ENCODE data around the gene PRKCZ.
A peak's percentile ranks its signal among the peaks of the same experiment; 100 is the strongest.

Gene PRKCZ

GRCh38 chr1:2082064-2082463 is 31.9 kb downstream of the PRKCZ start:
- H3K4me3 ChIP-seq (ENCODE audit: low read length in 2 of 2), result no peak overlapping the region
- H3K4me2 ChIP-seq (ENCODE audit: insufficient read depth, low read length, poor library complexity, severe bottlenecking), result no peak overlapping the region
- H3K36me3 ChIP-seq (replicated peaks in 1 of 2; ENCODE audit: control insufficient read depth in 2 of 2, insufficient read depth in 2 of 2, low read length in 2 of 2), result peaks cover 0 to 6% of the 10 kb centered on the region in 2 donors
- H3K4me1 ChIP-seq (ENCODE audit: control insufficient read depth in 2 of 2, insufficient read depth in 1 of 2, low read depth in 1 of 2, low read length in 2 of 2), result no peaks in the 10 kb centered on the region
- no peak overlapping the region for H3K9ac ChIP-seq (ENCODE audit: low read depth, low read length, poor library complexity)
- H3K27me3 ChIP-seq (ENCODE audit: control insufficient read depth in 3 of 3, insufficient read depth in 3 of 3, low read depth in 1 of 3, low read length in 3 of 3), result peaks cover 0 to 29% (median 0%) of the 10 kb centered on the region in 3 experiments
- peak overlapping the region; percentile 13 for H2BK5ac ChIP-seq (ENCODE audit: low read length)
- DNase-seq (ENCODE audit: low spot score), result no peak
- H3K4ac ChIP-seq (ENCODE audit: low read length), result no peak overlapping the region
- H2BK15ac ChIP-seq (ENCODE audit: low read length), result no peak overlapping the region
- no peak overlapping the region for H3K14ac ChIP-seq (ENCODE audit: low read length)
- no peak overlapping the region for H2BK120ac ChIP-seq (ENCODE audit: low read depth, low read length)
- H2AK5ac ChIP-seq (ENCODE audit: low read depth, low read length), result no peak overlapping the region
- H2AFZ ChIP-seq (ENCODE audit: low read length), result no peak overlapping the region
- H3K18ac ChIP-seq (ENCODE audit: low read length), result no peak overlapping the region
- H4K91ac ChIP-seq (ENCODE audit: low read depth, low read length, poor library complexity), result no peak overlapping the region
- WGBS, 2 donors (ENCODE audit: extremely low coverage in 2 of 2, insufficient read length in 2 of 2, insufficient replicate concordance in 1 of 2), result no CpG with 5 or more reads among the region's 22 CpGs
- peaks cover 17% of the 10 kb centered on the region for H3K79me1 ChIP-seq (ENCODE audit: low read depth, low read length)
- no peak overlapping the region for H2BK12ac ChIP-seq (ENCODE audit: low read length)
- peaks cover 17 to 22% of the 10 kb centered on the region in 2 donors for H3K9me3 ChIP-seq (replicated peaks in 1 of 2; ENCODE audit: control insufficient read depth in 2 of 2, insufficient read depth in 1 of 2, low read depth in 1 of 2, low read length in 2 of 2)
- H3K27ac ChIP-seq (replicated peaks; ENCODE audit: low read length), result no peak overlapping the region
- H4K8ac ChIP-seq (ENCODE audit: low read depth, low read length), result no peak overlapping the region
- peak overlapping the region; percentile 90 for H3K23ac ChIP-seq (ENCODE audit: low read depth, low read length, poor library complexity)

- no peak overlapping the region for H3K9ac ChIP-seq (ENCODE audit: low read depth, low read length, poor library complexity)
- H3K4ac ChIP-seq (ENCODE audit: low read length), result no peak overlapping the region
- H4K8ac ChIP-seq (ENCODE audit: low read depth, low read length), result no peak overlapping the region
- no peak overlapping the region for H3K4me2 ChIP-seq (ENCODE audit: insufficient read depth, low read length, poor library complexity, severe bottlenecking)
- no peak overlapping the region for H2BK12ac ChIP-seq (ENCODE audit: low read length)
- peaks cover 0 to 6% of the 10 kb centered on the region in 2 donors for H3K4me1 ChIP-seq (ENCODE audit: control insufficient read depth in 2 of 2, insufficient read depth in 1 of 2, low read depth in 1 of 2, low read length in 2 of 2)
- no CpG with 5 or more reads among the region's 18 CpGs for WGBS, 2 donors (ENCODE audit: extremely low coverage in 2 of 2, insufficient read length in 2 of 2, insufficient replicate concordance in 1 of 2)
- peaks cover 6 to 10% of the 10 kb centered on the region in 2 donors for H3K9me3 ChIP-seq (replicated peaks in 1 of 2; ENCODE audit: control insufficient read depth in 2 of 2, insufficient read depth in 1 of 2, low read depth in 1 of 2, low read length in 2 of 2)
- H3K14ac ChIP-seq (ENCODE audit: low read length), result no peak overlapping the region
- H3K27me3 ChIP-seq (ENCODE audit: control insufficient read depth in 3 of 3, insufficient read depth in 3 of 3, low read depth in 1 of 3, low read length in 3 of 3), result peaks cover 0 to 43% (median 0%) of the 10 kb centered on the region in 3 experiments
- H2BK120ac ChIP-seq (ENCODE audit: low read depth, low read length), result no peak overlapping the region
- H3K27ac ChIP-seq (replicated peaks; ENCODE audit: low read length), result no peak overlapping the region
- H2AK5ac ChIP-seq (ENCODE audit: low read depth, low read length), result no peak overlapping the region
- no peak overlapping the region for H2AFZ ChIP-seq (ENCODE audit: low read length)
- peaks cover 17% of the 10 kb centered on the region for H3K79me1 ChIP-seq (ENCODE audit: low read depth, low read length)
- H2BK15ac ChIP-seq (ENCODE audit: low read length), result no peak overlapping the region
- H4K91ac ChIP-seq (ENCODE audit: low read depth, low read length, poor library complexity), result no peak overlapping the region
- H3K18ac ChIP-seq (ENCODE audit: low read length), result no peak overlapping the region
- H3K23ac ChIP-seq (ENCODE audit: low read depth, low read length, poor library complexity), result no peak overlapping the region
- H3K4me3 ChIP-seq (ENCODE audit: low read length in 2 of 2), result no peak overlapping the region
- no peak overlapping the region for H2BK5ac ChIP-seq (ENCODE audit: low read length)
- peaks cover 0 to 4% of the 10 kb centered on the region in 2 donors for H3K36me3 ChIP-seq (replicated peaks in 1 of 2; ENCODE audit: control insufficient read depth in 2 of 2, insufficient read depth in 2 of 2, low read length in 2 of 2)
- DNase-seq (ENCODE audit: low spot score), result no peak
Observed at GRCh38 chr1:2083666-2084065, 33.5 kb downstream of the PRKCZ start.

- H3K4me3 ChIP-seq (ENCODE audit: low read length in 2 of 2), result peak overlapping the region in 1 of 2 donors; percentile 70
- no peak overlapping the region for H2AFZ ChIP-seq (ENCODE audit: low read length)
- H2BK5ac ChIP-seq (ENCODE audit: low read length), result no peak overlapping the region
- peaks cover 13% of the 10 kb centered on the region for H3K79me1 ChIP-seq (ENCODE audit: low read depth, low read length)
- peaks cover 0 to 2% of the 10 kb centered on the region in 2 donors for H3K36me3 ChIP-seq (replicated peaks in 1 of 2; ENCODE audit: control insufficient read depth in 2 of 2, insufficient read depth in 2 of 2, low read length in 2 of 2)
- H3K14ac ChIP-seq (ENCODE audit: low read length), result no peak overlapping the region
- no peak overlapping the region for H3K23ac ChIP-seq (ENCODE audit: low read depth, low read length, poor library complexity)
- no peak overlapping the region for H4K91ac ChIP-seq (ENCODE audit: low read depth, low read length, poor library complexity)
- peak overlapping the region; percentile 60 for H3K9ac ChIP-seq (ENCODE audit: low read depth, low read length, poor library complexity)
- H2BK120ac ChIP-seq (ENCODE audit: low read depth, low read length), result no peak overlapping the region
- peaks cover 0 to 49% (median 0%) of the 10 kb centered on the region in 3 experiments for H3K27me3 ChIP-seq (ENCODE audit: control insufficient read depth in 3 of 3, insufficient read depth in 3 of 3, low read depth in 1 of 3, low read length in 3 of 3)
- no peak overlapping the region for H2AK5ac ChIP-seq (ENCODE audit: low read depth, low read length)
- no CpG with 5 or more reads among the region's 20 CpGs for WGBS, 2 donors (ENCODE audit: extremely low coverage in 2 of 2, insufficient read length in 2 of 2, insufficient replicate concordance in 1 of 2)
- no peak overlapping the region for H3K4me2 ChIP-seq (ENCODE audit: insufficient read depth, low read length, poor library complexity, severe bottlenecking)
- H2BK15ac ChIP-seq (ENCODE audit: low read length), result no peak overlapping the region
- peaks cover 0 to 6% of the 10 kb centered on the region in 2 donors for H3K4me1 ChIP-seq (ENCODE audit: control insufficient read depth in 2 of 2, insufficient read depth in 1 of 2, low read depth in 1 of 2, low read length in 2 of 2)
- DNase-seq (ENCODE audit: low spot score), result no peak
- H4K8ac ChIP-seq (ENCODE audit: low read depth, low read length), result peak overlapping the region; percentile 96
- peaks cover 3 to 6% of the 10 kb centered on the region in 2 donors for H3K9me3 ChIP-seq (replicated peaks in 1 of 2; ENCODE audit: control insufficient read depth in 2 of 2, insufficient read depth in 1 of 2, low read depth in 1 of 2, low read length in 2 of 2)
- peak overlapping the region; percentile 48 for H3K18ac ChIP-seq (ENCODE audit: low read length)
- no peak overlapping the region for H3K27ac ChIP-seq (replicated peaks; ENCODE audit: low read length)
- peak overlapping the region; percentile 11 for H3K4ac ChIP-seq (ENCODE audit: low read length)
- H2BK12ac ChIP-seq (ENCODE audit: low read length), result peak overlapping the region; percentile 58
Observed at GRCh38 chr1:2084306-2084705, 34.1 kb downstream of the PRKCZ start.

- H3K27ac ChIP-seq (replicated peaks; ENCODE audit: low read length), result no peak overlapping the region
- H2AK5ac ChIP-seq (ENCODE audit: low read depth, low read length), result no peak overlapping the region
- H3K14ac ChIP-seq (ENCODE audit: low read length), result peak overlapping the region; percentile 56
- peaks cover 9% of the 10 kb centered on the region for H3K79me1 ChIP-seq (ENCODE audit: low read depth, low read length)
- no CpG with 5 or more reads among the region's 17 CpGs for WGBS, 2 donors (ENCODE audit: extremely low coverage in 2 of 2, insufficient read length in 2 of 2, insufficient replicate concordance in 1 of 2)
- no peak overlapping the region for H3K4me2 ChIP-seq (ENCODE audit: insufficient read depth, low read length, poor library complexity, severe bottlenecking)
- no peak overlapping the region for H3K23ac ChIP-seq (ENCODE audit: low read depth, low read length, poor library complexity)
- no peak overlapping the region for H2BK5ac ChIP-seq (ENCODE audit: low read length)
- peaks cover 0 to 6% of the 10 kb centered on the region in 2 donors for H3K4me1 ChIP-seq (ENCODE audit: control insufficient read depth in 2 of 2, insufficient read depth in 1 of 2, low read depth in 1 of 2, low read length in 2 of 2)
- DNase-seq (ENCODE audit: low spot score), result no peak
- peaks cover 0 to 2% of the 10 kb centered on the region in 2 donors for H3K36me3 ChIP-seq (replicated peaks in 1 of 2; ENCODE audit: control insufficient read depth in 2 of 2, insufficient read depth in 2 of 2, low read length in 2 of 2)
- no peak overlapping the region for H2BK15ac ChIP-seq (ENCODE audit: low read length)
- H4K8ac ChIP-seq (ENCODE audit: low read depth, low read length), result no peak overlapping the region
- peaks cover 0 to 55% (median 0%) of the 10 kb centered on the region in 3 experiments for H3K27me3 ChIP-seq (ENCODE audit: control insufficient read depth in 3 of 3, insufficient read depth in 3 of 3, low read depth in 1 of 3, low read length in 3 of 3)
- peaks cover 1 to 3% of the 10 kb centered on the region in 2 donors for H3K9me3 ChIP-seq (replicated peaks in 1 of 2; ENCODE audit: control insufficient read depth in 2 of 2, insufficient read depth in 1 of 2, low read depth in 1 of 2, low read length in 2 of 2)
- no peak overlapping the region for H4K91ac ChIP-seq (ENCODE audit: low read depth, low read length, poor library complexity)
- no peak overlapping the region for H2BK120ac ChIP-seq (ENCODE audit: low read depth, low read length)
- H3K4ac ChIP-seq (ENCODE audit: low read length), result no peak overlapping the region
- no peak overlapping the region for H2BK12ac ChIP-seq (ENCODE audit: low read length)
- no peak overlapping the region for H3K18ac ChIP-seq (ENCODE audit: low read length)
- H3K9ac ChIP-seq (ENCODE audit: low read depth, low read length, poor library complexity), result no peak overlapping the region
- no peak overlapping the region for H3K4me3 ChIP-seq (ENCODE audit: low read length in 2 of 2)
- no peak overlapping the region for H2AFZ ChIP-seq (ENCODE audit: low read length)
Observed at GRCh38 chr1:2085080-2085479, 34.9 kb downstream of the PRKCZ start.

Measured in neuronal stem cell (in vitro differentiated cells).